Vagina (tissue), 2 donors: ENCODE data around the gene MTMR4. TPM values are rescaled to one million over a fixed set of nuclear protein-coding genes. Genes with fewer than 3 reads are reported as not detected.

Experiments
- DNase-seq, 2 donors: peaks; one replicate each; pipeline ENCODE4 v3.0.0-alpha.2; 2017; ENCODE audit errors: extremely low spot score in 2 of 2
- H3K27ac ChIP-seq: fragments of 200-600 bp; sonication (generic); one replicate; pipeline ENCODE4 v1.5.1; 2019
- H3K27me3 ChIP-seq: fragments of 200-600 bp; sonication (generic); one replicate; pipeline ENCODE4 v1.5.1; 2019
- H3K36me3 ChIP-seq, 2 donors: fragments of 200-600 bp; sonication (generic); one replicate each; pipeline ENCODE4 v1.5.1; 2017 to 2019
- H3K4me1 ChIP-seq: fragments of 200-600 bp; sonication (generic); one replicate; pipeline ENCODE4 v1.5.1; 2019
- H3K4me3 ChIP-seq, 2 donors: fragments of 200-600 bp; sonication (generic); 1 replicate in 1 of 2; 2 replicates in 1 of 2; pipeline ENCODE4 v1.5.1; 2016 to 2019
- H3K9me3 ChIP-seq: fragments of 200-600 bp; sonication (generic); one replicate; pipeline ENCODE4 v1.5.1; 2019
- POLR2A ChIP-seq, 2 donors: fragments of 450-650 bp; IDR thresholded peaks; one replicate each; pipeline ENCODE4 v1.6.1; 2017; ENCODE audit warnings: antibody characterized with exemption in 2 of 2, mild to moderate bottlenecking in 2 of 2, moderate library complexity in 2 of 2
- POLR2AphosphoS5 ChIP-seq, 2 donors: sonication (generic); formaldehyde crosslinking; IDR thresholded peaks; one replicate each; pipeline ENCODE4 v1.9.0; 2017; ENCODE audit warnings: antibody characterized with exemption in 2 of 2, mild to moderate bottlenecking in 2 of 2, low read depth in 1 of 2; ENCODE audit not compliant: insufficient read depth in 1 of 2
- intact Hi-C: fragments of 100-400 bp; cut with DNase I; formaldehyde crosslinking; loops from one replicate; pipeline ENCODE4 v1.15.1; 2023
- total RNA-seq: library from RNA; depleted of rRNA; stranded (reverse); fragments of >200 nt; gene quantifications from one replicate; pipeline ENCODE4 v1.2.3, GENCODE V29; 2016
- TF ChIP-seq, protein P1 (sequence below), 3 experiments: fragments of 450-650 bp in 2 of 3; fragments of 200-600 bp in 1 of 3; sonication (generic) in 1 of 3; IDR thresholded peaks; one replicate each; pipeline ENCODE4 v1.5.1; 2017 to 2019; ENCODE audit warnings: antibody characterized with exemption in 3 of 3, mild to moderate bottlenecking in 2 of 3, moderate library complexity in 2 of 3

The MTMR4 gene
- total RNA-seq, 1 donor from 2014 or later: 15.7 TPM

DNA sequence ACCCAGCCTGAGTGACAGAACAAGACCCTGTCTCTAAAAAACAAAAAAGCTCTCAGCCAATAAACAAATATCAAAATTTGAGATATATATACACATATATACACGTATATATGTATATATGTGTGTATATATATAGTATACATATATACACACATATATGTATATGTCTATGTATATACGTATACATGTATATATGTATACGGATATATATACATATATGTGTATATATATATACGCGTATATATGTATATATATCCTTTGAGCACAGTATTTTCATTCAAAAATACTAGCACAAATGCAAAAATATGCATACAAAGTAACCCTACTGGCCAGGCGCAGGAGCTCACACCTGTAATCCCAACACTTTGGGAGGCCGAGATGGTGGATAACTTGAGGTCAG is 13.0 kb downstream of the MTMR4 start:
- Histone ChIP-seq H3K4me1 (no peaks in the 10 kb centered on the region), H3K4me3 (no peak overlapping the region), H3K27me3 (no peaks in the 10 kb centered on the region), H3K27ac (no peak overlapping the region), H3K9me3 (no peaks in the 10 kb centered on the region), H3K36me3 (peaks cover 0 to 87% of the 10 kb centered on the region in 2 donors)
- intact Hi-C loops: no loop called here
- no peak for DNase-seq
- TF ChIP-seq, protein P1, sequence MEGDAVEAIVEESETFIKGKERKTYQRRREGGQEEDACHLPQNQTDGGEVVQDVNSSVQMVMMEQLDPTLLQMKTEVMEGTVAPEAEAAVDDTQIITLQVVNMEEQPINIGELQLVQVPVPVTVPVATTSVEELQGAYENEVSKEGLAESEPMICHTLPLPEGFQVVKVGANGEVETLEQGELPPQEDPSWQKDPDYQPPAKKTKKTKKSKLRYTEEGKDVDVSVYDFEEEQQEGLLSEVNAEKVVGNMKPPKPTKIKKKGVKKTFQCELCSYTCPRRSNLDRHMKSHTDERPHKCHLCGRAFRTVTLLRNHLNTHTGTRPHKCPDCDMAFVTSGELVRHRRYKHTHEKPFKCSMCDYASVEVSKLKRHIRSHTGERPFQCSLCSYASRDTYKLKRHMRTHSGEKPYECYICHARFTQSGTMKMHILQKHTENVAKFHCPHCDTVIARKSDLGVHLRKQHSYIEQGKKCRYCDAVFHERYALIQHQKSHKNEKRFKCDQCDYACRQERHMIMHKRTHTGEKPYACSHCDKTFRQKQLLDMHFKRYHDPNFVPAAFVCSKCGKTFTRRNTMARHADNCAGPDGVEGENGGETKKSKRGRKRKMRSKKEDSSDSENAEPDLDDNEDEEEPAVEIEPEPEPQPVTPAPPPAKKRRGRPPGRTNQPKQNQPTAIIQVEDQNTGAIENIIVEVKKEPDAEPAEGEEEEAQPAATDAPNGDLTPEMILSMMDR (IDR thresholded peaks at IDR 0.05): no peak
- TF ChIP-seq POLR2A (IDR thresholded peaks at IDR 0.05) (no peak), POLR2AphosphoS5 (IDR thresholded peaks at IDR 0.05; ENCODE audit: insufficient read depth in 1 of 2, low read depth in 1 of 2) (no peak)

DNA sequence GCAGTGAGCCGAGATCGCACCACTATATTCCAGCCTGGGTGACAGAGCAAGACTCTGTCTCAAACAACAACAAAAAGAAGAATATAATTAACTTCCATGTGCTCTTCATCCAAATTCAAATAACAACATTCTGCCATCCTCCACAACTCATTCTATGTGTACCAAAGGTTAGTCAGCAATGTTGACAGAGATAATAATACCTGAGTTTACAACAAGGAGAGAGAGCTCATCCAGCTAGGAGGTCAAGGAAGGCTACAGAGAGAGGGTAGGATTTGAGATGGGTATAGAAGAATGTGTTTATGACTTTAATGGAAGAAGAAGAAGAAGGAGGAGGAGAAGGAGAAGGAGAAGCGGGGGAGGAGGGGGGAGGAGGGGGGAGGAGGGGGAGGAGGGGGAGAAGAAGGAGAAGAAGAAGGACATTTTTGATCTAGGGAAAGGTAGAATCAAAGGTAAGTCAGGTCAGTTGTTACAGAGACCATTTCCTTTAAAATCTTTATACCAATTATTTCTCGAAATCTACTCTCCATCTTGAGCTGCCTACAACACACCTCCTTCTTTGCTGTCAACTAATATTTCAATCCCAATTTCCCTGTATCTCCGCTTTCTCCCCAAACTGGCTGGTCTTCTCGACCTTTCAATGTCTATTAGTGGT is 16.1 kb downstream of the MTMR4 start:
- H3K4me1 ChIP-seq: no peaks in the 10 kb centered on the region
- H3K4me3 ChIP-seq: no peak overlapping the region
- peaks cover 0 to 88% of the 10 kb centered on the region in 2 donors for H3K36me3 ChIP-seq
- no peaks in the 10 kb centered on the region for H3K27me3 ChIP-seq
- intact Hi-C loops: no loop called here
- H3K9me3 ChIP-seq: no peaks in the 10 kb centered on the region
- H3K27ac ChIP-seq: no peak overlapping the region
- no peak for DNase-seq
- TF ChIP-seq, protein P1 (IDR thresholded peaks at IDR 0.05): no peak
- TF ChIP-seq POLR2A (IDR thresholded peaks at IDR 0.05): no peak
- TF ChIP-seq POLR2AphosphoS5 (IDR thresholded peaks at IDR 0.05; ENCODE audit: insufficient read depth in 1 of 2, low read depth in 1 of 2): no peak

DNA sequence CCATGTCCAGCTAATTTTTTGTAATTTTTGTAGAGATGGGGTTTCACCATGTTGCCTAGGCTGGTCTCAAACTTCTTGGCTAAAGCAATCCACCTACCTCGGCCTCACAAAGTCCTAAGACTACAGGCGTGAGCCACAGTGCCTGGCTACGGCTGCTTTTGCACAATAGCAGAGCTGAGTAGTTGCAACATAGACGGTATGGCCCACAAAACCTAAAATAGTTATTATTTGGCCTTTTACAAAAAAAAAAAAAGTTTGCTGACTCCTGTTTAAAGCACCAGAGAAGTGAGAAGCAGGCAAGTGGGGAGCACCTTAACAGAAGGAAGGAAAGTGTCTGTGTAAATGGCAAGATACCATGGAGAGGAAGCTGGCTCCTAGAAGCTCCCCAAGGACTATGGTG is 20.9 kb downstream of the MTMR4 start:
- TF ChIP-seq, protein P1 (IDR thresholded peaks at IDR 0.05): no peak
- no peak for TF ChIP-seq POLR2AphosphoS5 (IDR thresholded peaks at IDR 0.05; ENCODE audit: insufficient read depth in 1 of 2, low read depth in 1 of 2)
- no peak for TF ChIP-seq POLR2A (IDR thresholded peaks at IDR 0.05)
- peaks cover 0 to 89% of the 10 kb centered on the region in 2 donors for H3K36me3 ChIP-seq
- no peak for DNase-seq
- H3K27ac ChIP-seq: no peak overlapping the region
- no peaks in the 10 kb centered on the region for H3K4me1 ChIP-seq
- H3K9me3 ChIP-seq: no peaks in the 10 kb centered on the region
- no peak overlapping the region for H3K4me3 ChIP-seq
- intact Hi-C loops: no loop called here
- no peaks in the 10 kb centered on the region for H3K27me3 ChIP-seq

DNA sequence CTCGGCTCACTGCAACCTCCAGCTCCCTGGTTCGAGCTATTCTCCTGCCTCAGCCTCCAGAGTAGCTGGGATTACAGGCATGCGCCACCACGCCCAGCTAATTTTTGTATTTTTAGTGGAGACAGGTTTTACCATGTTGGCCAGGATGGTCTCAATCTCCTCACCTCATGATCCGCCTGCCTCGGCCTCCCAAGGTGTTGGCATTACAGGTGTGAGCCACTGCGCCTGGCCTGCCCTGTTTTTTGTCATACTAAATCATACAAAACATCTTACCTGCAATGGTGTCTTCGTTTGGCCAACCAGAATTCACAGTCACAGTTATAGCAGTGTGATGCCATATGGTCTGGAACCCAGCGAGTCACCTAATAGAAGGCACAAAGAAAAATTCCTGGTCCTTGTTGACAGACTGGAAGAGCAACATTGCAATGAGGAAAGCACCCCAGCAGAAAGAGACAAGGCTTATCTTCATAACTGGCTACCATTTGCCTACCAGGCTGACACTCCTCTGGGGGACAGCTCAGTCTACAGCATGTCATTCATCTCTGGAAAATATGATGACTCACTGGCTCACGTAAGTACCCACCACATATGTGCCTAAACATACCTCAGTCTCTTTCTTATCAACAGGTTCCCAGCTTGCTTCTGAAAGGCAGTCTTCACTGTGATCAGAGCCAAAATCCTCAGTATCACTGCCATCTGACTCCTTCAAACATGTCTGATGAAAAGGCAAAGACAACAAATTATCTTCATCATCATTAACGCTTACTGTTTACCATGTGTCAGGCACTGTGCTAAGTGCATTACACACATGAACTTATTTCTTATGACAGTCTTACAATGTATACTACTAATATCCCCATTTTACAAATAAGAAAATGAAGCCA is 22.0 kb downstream of the MTMR4 start:
- TF ChIP-seq, protein P1 (IDR thresholded peaks at IDR 0.05): no peak
- TF ChIP-seq POLR2AphosphoS5 (IDR thresholded peaks at IDR 0.05; ENCODE audit: insufficient read depth in 1 of 2, low read depth in 1 of 2) (no peak), POLR2A (IDR thresholded peaks at IDR 0.05) (no peak)
- DNase-seq: no peak
- Histone ChIP-seq H3K4me3 (no peak overlapping the region), H3K27ac (no peak overlapping the region), H3K9me3 (no peaks in the 10 kb centered on the region), H3K4me1 (no peaks in the 10 kb centered on the region), H3K36me3 (peaks cover 0 to 83% of the 10 kb centered on the region in 2 donors), H3K27me3 (no peaks in the 10 kb centered on the region)
- intact Hi-C loops: no loop called here
